H7 (cell line): ENCODE results near the gene CNBD2. TPM values are rescaled to one million over a fixed set of nuclear protein-coding genes. Genes with fewer than 3 reads are reported as not detected.
"Not testable (repeated sequence)": the region's sequence is repeated elsewhere in the genome, so short reads cannot be mapped to it uniquely, and the experiment has no call there.

Experiments
- DNase-seq: peaks from one replicate; pipeline ENCODE4 v3.0.0; 2012
- H3K27me3 ChIP-seq: 2 replicates; pipeline ENCODE4 v1.6.0; 2011; ENCODE audit warnings: mild to moderate bottlenecking, low read length; ENCODE audit not compliant: control insufficient read depth, insufficient read depth
- H3K36me3 ChIP-seq: replicated peaks from 2 replicates; pipeline ENCODE4 v1.5.1; 2011; ENCODE audit warnings: low read length; ENCODE audit not compliant: control insufficient read depth, insufficient read depth
- H3K4me3 ChIP-seq: 2 replicates; pipeline ENCODE4 v1.5.1; 2011; ENCODE audit warnings: low read depth, mild to moderate bottlenecking, control low read depth, low read length, moderate library complexity; ENCODE audit not compliant: insufficient read depth
- total RNA-seq: library from RNA; depleted of rRNA; stranded (reverse); fragments of >200 nt; shearing (Covaris generic); gene quantifications from 2 replicates; pipeline ENCODE4 v1.2.3, GENCODE V29; 2014

Gene CNBD2
- total RNA-seq, 1 experiment from 2014 or later, result 6.0 TPM

GRCh38 chr20:35954907-35955251, 13.5 kb upstream of the CNBD2 start:
- peak overlapping the region; percentile 98 for H3K4me3 ChIP-seq
- no peak for DNase-seq
- no peaks in the 10 kb centered on the region for H3K36me3 ChIP-seq

GRCh38 chr20:35956616-35957015, 11.8 kb upstream of the CNBD2 start:
- no peak for DNase-seq
- Histone ChIP-seq H3K4me3 (no peak overlapping the region), H3K36me3 (no peaks in the 10 kb centered on the region), H3K27me3 (no peaks in the 10 kb centered on the region)

More at GRCh38 chr20:35954907-35955251, 13.5 kb upstream of the CNBD2 start:
- H3K27me3 ChIP-seq, result no peaks in the 10 kb centered on the region

DNA sequence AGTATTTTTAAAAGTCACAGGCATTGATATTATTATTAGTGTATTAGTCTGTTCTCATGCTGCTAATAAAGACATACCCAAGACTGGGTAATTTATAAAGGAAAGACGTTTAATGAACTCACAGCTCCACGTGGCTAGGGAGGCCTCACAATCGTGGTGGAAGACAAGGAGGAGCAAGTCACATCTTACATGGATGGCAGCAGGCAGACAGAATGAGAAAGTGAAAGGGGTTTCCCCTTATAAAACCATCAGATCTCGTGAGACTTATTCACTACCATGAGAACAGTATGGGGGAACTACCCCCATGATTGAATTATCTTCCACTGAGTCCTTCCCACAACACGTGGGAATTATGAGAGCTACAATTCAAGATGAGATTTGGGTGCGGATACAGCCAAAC, 9.1 kb upstream of the CNBD2 start:
- DNase-seq, H3K4me3 ChIP-seq, H3K27me3 ChIP-seq, H3K36me3 ChIP-seq: not testable (repeated sequence)

DNA sequence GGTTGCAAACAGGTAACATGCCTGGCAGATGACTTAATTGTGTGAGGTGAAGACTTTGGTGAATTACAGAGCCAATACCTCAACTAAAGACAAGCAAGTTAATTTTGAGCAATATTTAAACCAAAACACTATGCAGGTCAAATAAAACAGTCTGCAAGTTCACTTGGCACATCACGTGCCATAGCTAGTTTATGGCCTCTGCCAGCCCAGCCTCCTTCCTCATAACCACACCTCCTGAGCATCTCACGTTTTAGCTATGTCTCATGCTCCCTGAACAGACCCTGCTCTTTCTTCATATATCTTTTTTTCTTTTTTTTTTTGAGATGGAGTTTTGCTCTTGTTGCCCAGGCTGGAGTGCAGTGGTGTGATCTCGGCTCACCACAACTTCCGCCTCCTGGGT, 4.5 kb upstream of the CNBD2 start:
- DNase-seq, result no peak
- H3K27me3 ChIP-seq, result no peaks in the 10 kb centered on the region
- no peak overlapping the region for H3K4me3 ChIP-seq
- no peaks in the 10 kb centered on the region for H3K36me3 ChIP-seq

GRCh38 chr20:35968930-35969329, 540 bp downstream of the CNBD2 start:
- no peak overlapping the region for H3K4me3 ChIP-seq
- H3K27me3 ChIP-seq, result no peaks in the 10 kb centered on the region
- no peak for DNase-seq
- no peaks in the 10 kb centered on the region for H3K36me3 ChIP-seq

GRCh38 chr20:35971981-35972380, 3.6 kb downstream of the CNBD2 start:
- DNase-seq, result no peak
- no peaks in the 10 kb centered on the region for H3K36me3 ChIP-seq
- H3K27me3 ChIP-seq, result no peaks in the 10 kb centered on the region
- H3K4me3 ChIP-seq, result no peak overlapping the region

DNA sequence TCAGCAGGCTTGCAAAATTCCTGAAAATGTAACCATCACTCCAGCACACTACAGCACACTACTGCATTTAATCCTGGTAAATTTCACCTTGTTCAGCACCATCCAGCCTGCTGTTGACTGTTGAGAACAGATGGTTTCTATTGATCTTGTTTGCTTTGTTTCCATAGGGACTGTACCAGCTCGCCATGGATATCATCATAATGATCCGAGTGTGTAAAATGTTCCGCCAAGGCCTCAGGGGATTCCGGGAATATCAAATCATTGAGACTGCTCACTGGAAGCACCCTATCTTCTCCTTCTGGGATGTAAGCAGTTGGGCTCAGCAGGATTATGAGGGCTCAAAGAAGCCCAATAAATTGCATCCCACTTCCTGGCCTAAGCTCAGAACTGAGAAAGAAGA, 4.1 kb downstream of the CNBD2 start:
- DNase-seq, result no peak
- H3K27me3 ChIP-seq, result no peaks in the 10 kb centered on the region

DNA sequence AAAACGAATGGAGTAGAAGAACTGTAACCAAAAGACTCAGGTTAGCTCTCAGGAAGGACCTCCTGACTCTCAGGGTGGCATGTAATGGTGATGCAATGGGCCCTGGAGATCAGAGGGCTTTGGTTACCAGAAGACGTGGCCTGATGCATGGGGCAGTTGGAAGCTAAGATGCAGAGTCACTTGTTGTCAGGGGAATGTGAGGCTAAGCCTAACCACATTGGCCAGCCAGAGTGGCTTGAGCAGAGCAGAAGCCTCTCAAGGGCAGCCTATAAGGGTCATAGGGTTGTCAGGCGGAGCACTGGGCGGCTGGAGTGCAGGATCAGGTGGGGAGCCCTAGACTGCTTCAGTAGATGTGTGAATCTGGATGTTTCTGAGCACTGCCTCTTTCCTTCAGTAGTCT, 5.9 kb downstream of the CNBD2 start:
- no peaks in the 10 kb centered on the region for H3K36me3 ChIP-seq
- no peak for DNase-seq
- H3K4me3 ChIP-seq, result no peak overlapping the region
- no peaks in the 10 kb centered on the region for H3K27me3 ChIP-seq

More for the DNA sequence above, 4.1 kb downstream of the CNBD2 start:
- Histone ChIP-seq H3K36me3 (no peaks in the 10 kb centered on the region), H3K4me3 (no peak overlapping the region)

- no peak for DNase-seq
- H3K36me3 ChIP-seq, result no peaks in the 10 kb centered on the region
Observed at GRCh38 chr20:35975576-35976373, 7.4 kb downstream of the CNBD2 start.

GRCh38 chr20:35978041-35978513, 9.7 kb downstream of the CNBD2 start:
- H3K36me3 ChIP-seq, result no peaks in the 10 kb centered on the region
- DNase-seq, result no peak
- H3K27me3 ChIP-seq, result no peaks in the 10 kb centered on the region
- H3K4me3 ChIP-seq, result no peak overlapping the region

More at GRCh38 chr20:35975576-35976373, 7.4 kb downstream of the CNBD2 start:
- H3K27me3 ChIP-seq, result no peaks in the 10 kb centered on the region
- no peak overlapping the region for H3K4me3 ChIP-seq

DNA sequence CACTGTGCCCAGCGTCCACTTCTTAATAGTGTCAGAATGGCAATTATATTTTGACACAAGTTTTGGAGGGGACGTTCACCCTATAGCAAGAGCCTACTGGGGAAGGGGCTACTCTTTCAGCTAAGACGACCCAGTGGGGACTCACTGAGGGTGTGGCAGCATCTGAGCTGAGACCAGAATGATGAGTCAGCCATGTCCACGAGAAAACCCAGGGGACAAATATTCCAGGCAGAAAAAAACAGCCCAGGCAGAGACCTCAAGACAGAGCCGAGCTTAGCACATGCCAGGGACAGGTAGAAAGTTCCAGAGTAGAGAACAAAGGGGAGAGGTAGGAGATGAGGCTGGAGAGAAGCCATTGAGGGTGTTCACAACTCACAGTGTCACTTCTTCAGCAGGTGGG, 11.2 kb downstream of the CNBD2 start:
- Histone ChIP-seq H3K27me3 (no peaks in the 10 kb centered on the region), H3K4me3 (no peak overlapping the region), H3K36me3 (no peaks in the 10 kb centered on the region)
- no peak for DNase-seq

GRCh38 chr20:35981969-35982368, 13.6 kb downstream of the CNBD2 start:
- no peak for DNase-seq
- no peaks in the 10 kb centered on the region for H3K36me3 ChIP-seq

DNA sequence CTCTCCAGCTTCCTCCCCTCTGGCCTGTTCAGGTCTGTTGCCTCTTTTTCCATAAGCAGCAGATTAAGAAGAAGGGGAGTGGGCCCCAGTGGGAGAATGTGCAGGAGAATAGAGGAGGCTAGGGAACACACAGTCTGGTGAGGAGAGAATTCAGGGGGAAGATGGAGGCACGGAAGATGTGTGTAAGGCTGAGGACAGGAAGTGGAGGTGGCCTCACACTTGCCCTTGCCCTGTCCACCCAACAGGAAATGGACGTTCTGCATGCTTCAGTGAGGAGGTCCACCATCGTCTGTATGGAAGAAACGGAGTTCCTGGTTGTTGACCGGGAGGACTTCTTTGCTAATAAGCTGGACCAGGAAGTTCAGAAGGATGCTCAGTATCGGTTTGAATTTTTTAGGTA, 16.0 kb downstream of the CNBD2 start:
- no peak for DNase-seq
- no peaks in the 10 kb centered on the region for H3K36me3 ChIP-seq
- H3K4me3 ChIP-seq, result no peak overlapping the region
- H3K27me3 ChIP-seq, result no peaks in the 10 kb centered on the region

More at GRCh38 chr20:35981969-35982368, 13.6 kb downstream of the CNBD2 start:
- no peaks in the 10 kb centered on the region for H3K27me3 ChIP-seq
- no peak overlapping the region for H3K4me3 ChIP-seq

DNA sequence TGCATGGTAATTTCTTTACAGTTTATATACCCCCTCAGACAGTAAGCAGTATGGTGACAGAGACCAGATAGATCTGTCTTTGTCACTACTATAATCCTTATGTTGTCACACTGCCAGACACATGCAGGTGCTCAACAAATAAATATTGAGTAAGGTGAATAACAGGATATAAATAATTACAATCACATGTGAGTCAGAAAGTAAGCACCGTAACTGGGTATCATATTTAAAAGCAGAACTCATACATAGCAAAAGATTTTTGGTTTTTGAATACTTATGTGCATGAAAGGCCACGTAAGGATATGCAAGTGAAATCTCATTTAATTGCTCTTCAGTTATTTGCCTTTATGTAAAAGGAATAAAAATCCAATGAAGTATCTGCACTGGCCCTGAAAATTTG, 17.4 kb downstream of the CNBD2 start:
- Histone ChIP-seq H3K4me3 (no peak overlapping the region), H3K27me3 (no peaks in the 10 kb centered on the region), H3K36me3 (no peaks in the 10 kb centered on the region)
- no peak for DNase-seq

GRCh38 chr20:35988910-35989463, 20.6 kb downstream of the CNBD2 start:
- DNase-seq, result no peak
- H3K4me3 ChIP-seq, result no peak overlapping the region
- H3K27me3 ChIP-seq, result no peaks in the 10 kb centered on the region
- H3K36me3 ChIP-seq, result no peaks in the 10 kb centered on the region
